Progenitor cell of endocrine pancreas (in vitro differentiated cells): ENCODE measurements around the gene TM4SF20. TPM values are rescaled to one million over a fixed set of nuclear protein-coding genes. Genes with fewer than 3 reads are reported as not detected.

ENCODE experiments used
- DNase-seq: peaks from one replicate; pipeline ENCODE4 v3.0.0; 2021; ENCODE audit warnings: low spot score; ENCODE audit not compliant: unreplicated experiment
- H3K27ac Mint-ChIP-seq: 2 replicates; pipeline ENCODE4 v1.8.0; 2021; ENCODE audit warnings: mild to moderate bottlenecking, moderate library complexity, mixed read lengths
- H3K27me3 Mint-ChIP-seq: 2 replicates; pipeline ENCODE4 v1.8.0; 2021; ENCODE audit warnings: mixed read lengths
- H3K36me3 Mint-ChIP-seq: 2 replicates; pipeline ENCODE4 v1.8.0; 2022; ENCODE audit warnings: mixed read lengths; ENCODE audit not compliant: insufficient read depth
- H3K4me1 Mint-ChIP-seq: 2 replicates; pipeline ENCODE4 v1.8.0; 2021; ENCODE audit warnings: low read depth, mixed read lengths
- H3K4me3 Mint-ChIP-seq: 2 replicates; pipeline ENCODE4 v1.8.0; 2021; ENCODE audit warnings: low read depth, mild to moderate bottlenecking, moderate library complexity, mixed read lengths
- H3K9me3 Mint-ChIP-seq: 2 replicates; pipeline ENCODE4 v1.8.0; 2021; ENCODE audit warnings: low read depth, mixed read lengths
- CTCF ChIP-seq: fragments of 200-600 bp; sonication (generic); IDR thresholded peaks from one replicate; pipeline ENCODE4 v1.5.0; 2021; ENCODE audit warnings: antibody characterized with exemption, mild to moderate bottlenecking; ENCODE audit not compliant: unreplicated experiment
- total RNA-seq: library from RNA; stranded (reverse); gene quantifications from 2 replicates; pipeline ENCODE4 v1.2.1, GENCODE V29; 2021

TM4SF20 gene
- total RNA-seq, 1 donor from 2014 or later, result not detected

GRCh38 chr2:227324995-227325838 lies 53.9 kb downstream of the TM4SF20 start, which contains the start of gene MFF:
MFF (plus strand) TSS chr2:227325251; CDS start chr2:227330666, 5,415 bp downstream.
- Mint-ChIP-seq H3K27ac (peak within 1 kb of the TSS; percentile 99), H3K9me3 (peaks cover 19% of the 10 kb centered on the region), H3K27me3 (no peaks in the 10 kb centered on the region), H3K4me1 (peaks cover 9% of the 10 kb centered on the region), H3K36me3 (peaks cover 10% of the 10 kb centered on the region), H3K4me3 (peak within 1 kb of the TSS; percentile 94)
- peak; percentile 35 for TF ChIP-seq CTCF
- peak; percentile 70 for DNase-seq

- peaks cover 22% of the 10 kb centered on the region for H3K9me3 Mint-ChIP-seq
- H3K4me3 Mint-ChIP-seq, result peak overlapping the region; percentile 94
- no peak for DNase-seq
- peak overlapping the region; percentile 97 for H3K27ac Mint-ChIP-seq
- TF ChIP-seq CTCF, result no peak
- no peaks in the 10 kb centered on the region for H3K27me3 Mint-ChIP-seq
- H3K4me1 Mint-ChIP-seq, result peaks cover 9% of the 10 kb centered on the region
- peaks cover 10% of the 10 kb centered on the region for H3K36me3 Mint-ChIP-seq
Observed at GRCh38 chr2:227324642-227324994, 54.5 kb downstream of the TM4SF20 start.

- H3K36me3 Mint-ChIP-seq, result peaks cover 10% of the 10 kb centered on the region
- no peak overlapping the region for H3K27ac Mint-ChIP-seq
- H3K9me3 Mint-ChIP-seq, result peaks cover 22% of the 10 kb centered on the region
Observed at GRCh38 chr2:227323818-227324217, 55.3 kb downstream of the TM4SF20 start.

GRCh38 chr2:227322530-227323205 lies 56.4 kb downstream of the TM4SF20 start:
- H3K4me1 Mint-ChIP-seq, result peaks cover 9% of the 10 kb centered on the region
- no peak overlapping the region for H3K4me3 Mint-ChIP-seq
- TF ChIP-seq CTCF, result no peak
- no peak overlapping the region for H3K27ac Mint-ChIP-seq
- H3K27me3 Mint-ChIP-seq, result no peaks in the 10 kb centered on the region
- no peak for DNase-seq
- peaks cover 24% of the 10 kb centered on the region for H3K9me3 Mint-ChIP-seq
- H3K36me3 Mint-ChIP-seq, result peaks cover 10% of the 10 kb centered on the region

More at GRCh38 chr2:227323818-227324217, 55.3 kb downstream of the TM4SF20 start:
- Mint-ChIP-seq H3K27me3 (no peaks in the 10 kb centered on the region), H3K4me1 (peaks cover 9% of the 10 kb centered on the region), H3K4me3 (peak overlapping the region; percentile 94)
- no peak for DNase-seq
- no peak for TF ChIP-seq CTCF

GRCh38 chr2:227320305-227321094 lies 58.6 kb downstream of the TM4SF20 start:
- TF ChIP-seq CTCF, result no peak
- no peak for DNase-seq
- H3K27ac Mint-ChIP-seq, result no peak overlapping the region
- H3K4me3 Mint-ChIP-seq, result no peak overlapping the region
- no peaks in the 10 kb centered on the region for H3K4me1 Mint-ChIP-seq
- H3K36me3 Mint-ChIP-seq, result peaks cover 10% of the 10 kb centered on the region
- peaks cover 27% of the 10 kb centered on the region for H3K9me3 Mint-ChIP-seq
- no peaks in the 10 kb centered on the region for H3K27me3 Mint-ChIP-seq
